Dendritic cell treated with granulocyte-macrophage colony-stimulating factor and Interleukin-4, amounts not matched to agents 40 ng/mL and 50 ng/mL, for 4 days (primary cell): ENCODE data around the gene NAA30.

Experiments
- H3K27ac Mint-ChIP-seq: one replicate; pipeline ENCODE4 v1.8.0; 2022; ENCODE audit warnings: mild to moderate bottlenecking, mixed read lengths
- H3K27me3 Mint-ChIP-seq: one replicate; pipeline ENCODE4 v1.8.0; 2022; ENCODE audit warnings: mild to moderate bottlenecking, mixed read lengths
- H3K36me3 Mint-ChIP-seq: one replicate; pipeline ENCODE4 v1.8.0; 2022; ENCODE audit warnings: low read depth, mixed read lengths
- H3K4me1 Mint-ChIP-seq: one replicate; pipeline ENCODE4 v1.8.0; 2022; ENCODE audit warnings: low read depth, mixed read lengths
- H3K4me3 Mint-ChIP-seq: one replicate; pipeline ENCODE4 v1.8.0; 2022; ENCODE audit warnings: mild to moderate bottlenecking, moderate library complexity, mixed read lengths
- H3K9me3 Mint-ChIP-seq: one replicate; pipeline ENCODE4 v1.8.0; 2022; ENCODE audit warnings: mixed read lengths
- intact Hi-C: fragments of 100-400 bp; cut with micrococcal nuclease; formaldehyde crosslinking; loops from one replicate; pipeline ENCODE4 v1.15.0; 2022

NAA30 gene

DNA sequence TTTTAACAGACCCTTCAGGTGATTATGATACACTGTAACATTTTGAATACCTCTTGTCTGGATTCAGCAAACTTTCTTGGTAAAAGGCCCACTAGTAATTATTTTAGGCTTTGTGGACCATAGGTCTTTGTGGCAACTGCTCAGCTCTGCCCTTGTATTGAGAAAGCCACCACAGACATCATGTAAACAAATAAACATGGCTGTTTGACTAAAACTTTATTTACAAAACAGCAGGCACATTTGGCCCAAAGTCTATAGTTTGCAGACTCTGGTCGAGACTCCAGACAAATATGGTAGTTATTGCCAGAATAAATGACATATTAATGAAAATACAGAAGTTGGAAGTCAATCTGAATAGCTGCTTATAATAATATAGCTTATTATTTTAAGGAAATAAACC lies 18.2 kb downstream of the NAA30 start:
- Mint-ChIP-seq H3K36me3 (peaks cover 58% of the 10 kb centered on the region), H3K4me3 (no peak overlapping the region), H3K27me3 (no peaks in the 10 kb centered on the region), H3K27ac (no peak overlapping the region), H3K9me3 (no peaks in the 10 kb centered on the region), H3K4me1 (no peaks in the 10 kb centered on the region)
- intact Hi-C loops, result no loop called here

- Mint-ChIP-seq H3K27ac (no peak overlapping the region), H3K4me3 (no peak overlapping the region), H3K36me3 (peaks cover 32% of the 10 kb centered on the region), H3K9me3 (no peaks in the 10 kb centered on the region), H3K4me1 (no peaks in the 10 kb centered on the region), H3K27me3 (no peaks in the 10 kb centered on the region)
- intact Hi-C loops, result no loop called here
Observed at GRCh38 chr14:57412341-57412740, 22.0 kb downstream of the NAA30 start.

DNA sequence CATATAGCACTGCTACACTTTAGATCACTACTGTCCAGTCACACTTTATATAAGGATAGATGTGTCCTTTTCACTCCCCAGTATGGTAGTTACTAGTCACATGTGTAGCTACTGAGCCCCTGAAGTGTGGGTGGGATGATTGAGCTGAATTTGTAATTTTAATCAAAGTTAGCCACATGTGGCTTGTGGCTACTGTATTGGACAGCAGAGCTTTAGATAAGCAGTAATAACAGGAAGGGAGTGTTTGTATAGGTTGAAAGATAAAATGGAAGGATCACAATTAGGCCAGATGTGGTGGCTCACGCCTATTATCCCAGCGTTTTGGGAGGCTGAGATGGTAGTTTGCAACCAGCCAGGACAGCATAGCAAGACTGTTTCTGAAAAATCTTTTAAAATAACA lies 23.5 kb downstream of the NAA30 start:
- no peak overlapping the region for H3K27ac Mint-ChIP-seq
- H3K4me1 Mint-ChIP-seq, result no peaks in the 10 kb centered on the region
- peaks cover 18% of the 10 kb centered on the region for H3K36me3 Mint-ChIP-seq
- no peaks in the 10 kb centered on the region for H3K9me3 Mint-ChIP-seq
- no peaks in the 10 kb centered on the region for H3K27me3 Mint-ChIP-seq
- intact Hi-C loops, result no loop called here
- no peak overlapping the region for H3K4me3 Mint-ChIP-seq

DNA sequence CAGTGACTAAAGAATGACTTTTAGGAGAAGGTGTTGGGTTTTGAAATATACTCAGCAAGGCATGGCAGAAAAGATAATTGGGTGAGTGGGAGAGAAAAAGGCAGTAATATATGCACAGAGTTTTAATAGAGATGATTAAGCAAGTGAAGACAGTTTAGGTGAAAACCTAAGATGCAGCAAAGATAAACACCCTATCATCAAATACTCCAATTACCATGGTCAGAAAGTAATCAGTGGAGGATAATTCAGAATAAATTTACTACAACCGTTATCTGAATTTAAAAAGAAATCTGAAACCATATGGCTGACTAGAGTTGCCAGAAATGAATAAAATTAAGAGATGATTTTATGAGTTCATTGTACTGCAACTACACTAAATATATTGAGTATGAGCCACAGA lies 26.8 kb downstream of the NAA30 start:
- Mint-ChIP-seq H3K9me3 (no peaks in the 10 kb centered on the region), H3K27me3 (no peaks in the 10 kb centered on the region), H3K4me3 (no peak overlapping the region), H3K27ac (no peak overlapping the region), H3K36me3 (no peaks in the 10 kb centered on the region), H3K4me1 (no peaks in the 10 kb centered on the region)
- intact Hi-C loops, result no loop called here

GRCh38 chr14:57418999-57419398 lies 28.6 kb downstream of the NAA30 start:
- Mint-ChIP-seq H3K27me3 (no peaks in the 10 kb centered on the region), H3K27ac (no peak overlapping the region), H3K4me1 (no peaks in the 10 kb centered on the region), H3K4me3 (no peak overlapping the region), H3K9me3 (no peaks in the 10 kb centered on the region), H3K36me3 (no peaks in the 10 kb centered on the region)
- intact Hi-C loops, result no loop called here

DNA sequence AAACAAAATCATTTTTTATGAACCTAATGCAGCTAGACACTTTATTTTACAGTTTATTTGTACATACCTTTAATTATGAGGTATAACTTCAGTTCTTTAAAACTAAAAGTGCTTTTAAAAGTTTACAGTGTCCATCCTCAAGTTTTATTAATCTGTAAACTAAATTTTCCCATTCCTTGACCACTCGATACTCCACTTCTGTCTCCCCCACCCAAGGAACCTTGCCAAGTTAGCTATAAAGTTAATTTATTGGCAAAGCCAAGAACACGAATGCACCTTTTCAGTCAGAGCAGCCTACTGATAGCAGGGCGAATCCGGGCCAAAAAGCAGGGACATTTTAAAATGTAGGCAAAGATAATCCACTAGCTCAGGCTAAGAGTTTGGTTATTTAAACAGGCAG lies 29.6 kb downstream of the NAA30 start:
- Mint-ChIP-seq H3K9me3 (no peaks in the 10 kb centered on the region), H3K4me1 (no peaks in the 10 kb centered on the region), H3K27me3 (no peaks in the 10 kb centered on the region), H3K36me3 (no peaks in the 10 kb centered on the region), H3K27ac (no peak overlapping the region), H3K4me3 (no peak overlapping the region)
- intact Hi-C loops, result no loop called here

GRCh38 chr14:57420986-57421385 lies 30.6 kb downstream of the NAA30 start:
- Mint-ChIP-seq H3K4me1 (no peaks in the 10 kb centered on the region), H3K27ac (no peak overlapping the region), H3K36me3 (no peaks in the 10 kb centered on the region), H3K4me3 (no peak overlapping the region), H3K9me3 (no peaks in the 10 kb centered on the region), H3K27me3 (no peaks in the 10 kb centered on the region)
- intact Hi-C loops, result no loop called here

DNA sequence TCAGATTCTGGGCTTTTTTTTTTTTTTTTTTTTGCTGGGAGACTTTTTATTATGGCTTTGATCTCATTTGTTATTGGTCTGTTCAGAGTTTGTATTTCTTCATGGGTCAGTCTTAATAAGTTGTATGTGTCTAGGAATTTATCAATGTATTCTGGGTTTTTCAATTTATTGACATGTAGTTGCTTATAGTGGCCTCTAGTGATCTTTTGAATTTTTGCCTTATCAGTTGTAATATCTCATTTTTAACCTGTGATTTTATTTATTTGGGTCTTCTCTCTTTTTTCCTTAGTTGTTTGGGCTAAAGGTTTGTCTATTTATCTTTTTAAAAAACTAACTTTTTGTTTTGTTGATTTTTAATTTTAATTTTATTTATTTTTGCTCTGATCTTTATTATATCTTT lies 45.5 kb downstream of the NAA30 start:
- Mint-ChIP-seq H3K4me3 (no peak overlapping the region), H3K36me3 (no peaks in the 10 kb centered on the region), H3K4me1 (no peaks in the 10 kb centered on the region), H3K27ac (no peak overlapping the region), H3K9me3 (no peaks in the 10 kb centered on the region), H3K27me3 (no peaks in the 10 kb centered on the region)
- intact Hi-C loops, result no loop called here

- intact Hi-C loops, result no loop called here
- Mint-ChIP-seq H3K4me3 (no peak overlapping the region), H3K4me1 (no peaks in the 10 kb centered on the region), H3K27ac (no peak overlapping the region), H3K9me3 (peaks cover 8% of the 10 kb centered on the region), H3K27me3 (no peaks in the 10 kb centered on the region), H3K36me3 (no peaks in the 10 kb centered on the region)
Observed at GRCh38 chr14:57461777-57462320, 71.5 kb downstream of the NAA30 start.

- Mint-ChIP-seq H3K4me1 (no peaks in the 10 kb centered on the region), H3K36me3 (no peaks in the 10 kb centered on the region), H3K27me3 (no peaks in the 10 kb centered on the region), H3K4me3 (no peak overlapping the region), H3K27ac (no peak overlapping the region), H3K9me3 (peaks cover 8% of the 10 kb centered on the region)
- intact Hi-C loops, result no loop called here
Observed at GRCh38 chr14:57462551-57462950, 72.2 kb downstream of the NAA30 start.

- H3K36me3 Mint-ChIP-seq, result no peaks in the 10 kb centered on the region
- intact Hi-C loops, result no loop called here
- no peak overlapping the region for H3K4me3 Mint-ChIP-seq
- no peaks in the 10 kb centered on the region for H3K27me3 Mint-ChIP-seq
- peaks cover 8% of the 10 kb centered on the region for H3K9me3 Mint-ChIP-seq
- no peaks in the 10 kb centered on the region for H3K4me1 Mint-ChIP-seq
- no peak overlapping the region for H3K27ac Mint-ChIP-seq
Observed at GRCh38 chr14:57464008-57464730, 73.8 kb downstream of the NAA30 start.
